NT2/D1 (cell line): ENCODE data around the gene PLEKHA6.

Experiments used
- SUZ12 ChIP-seq: IDR thresholded peaks from 2 replicates; pipeline ENCODE4 v1.6.1; 2011; ENCODE audit not compliant: insufficient read length, insufficient read depth; ENCODE audit errors: extremely low read depth
- YY1 ChIP-seq: IDR thresholded peaks from 2 replicates; pipeline ENCODE4 v1.6.1; 2011; ENCODE audit not compliant: insufficient read length, insufficient read depth

GRCh38 chr1:204197068-204197467 is 162.7 kb downstream of the PLEKHA6 start:
- TF ChIP-seq YY1 (no peak), SUZ12 (no peak)
